Heart left ventricle (tissue), 16 donors: Measurements from ENCODE around the gene MEG3. TPM values are rescaled to one million over a fixed set of nuclear protein-coding genes. Genes with fewer than 3 reads are reported as not detected.

Experiments used
- ATAC-seq, 4 donors: fragments of 200-7000 bp; cut with Tn5 transposase; one replicate each; pipeline ENCODE4 v1.9.1; 2020 to 2022; ENCODE audit warnings: moderate library complexity in 4 of 4, mild to moderate bottlenecking in 3 of 4, moderate number of reproducible peaks in 1 of 4
- DNase-seq, 5 donors: peaks; one replicate each; pipeline ENCODE4 v3.0.0-alpha.2; 2020
- H3K27ac ChIP-seq, 12 donors: fragments of 200-600 bp; sonication (generic) in 4 of 12; one replicate each; pipeline versions ENCODE4 v1.5.0 to v1.8.0; 2016 to 2022; ENCODE audit warnings: mild to moderate bottlenecking in 2 of 12
- H3K27me3 ChIP-seq, 9 donors: fragments of 200-600 bp; sonication (generic) in 2 of 9; one replicate each; pipeline versions ENCODE4 v1.5.1 to v1.8.0; 2016 to 2022; ENCODE audit warnings: mild to moderate bottlenecking in 3 of 9
- H3K36me3 ChIP-seq, 9 donors: fragments of 200-600 bp; sonication (generic) in 2 of 9; one replicate each; pipeline versions ENCODE4 v1.5.0 to v1.8.0; 2018 to 2022; ENCODE audit warnings: mild to moderate bottlenecking in 2 of 9
- H3K4me1 ChIP-seq, 12 donors: fragments of 200-600 bp; sonication (generic) in 4 of 12; one replicate each; pipeline versions ENCODE4 v1.5.0 to v1.8.0; 2016 to 2022; ENCODE audit warnings: mild to moderate bottlenecking in 3 of 12
- H3K4me3 ChIP-seq, 12 donors: fragments of 200-600 bp; sonication (generic) in 4 of 12; one replicate each; pipeline versions ENCODE4 v1.5.0 to v1.8.0; 2017 to 2022; ENCODE audit warnings: mild to moderate bottlenecking in 9 of 12, moderate library complexity in 4 of 12
- H3K9me3 ChIP-seq, 12 donors: fragments of 200-600 bp; sonication (generic) in 4 of 12; one replicate each; pipeline versions ENCODE4 v1.5.0 to v1.8.0; 2016 to 2022; ENCODE audit warnings: mild to moderate bottlenecking in 1 of 12
- CTCF ChIP-seq, 12 donors: fragments of 200-600 bp; sonication (generic) in 4 of 12; IDR thresholded peaks; one replicate each; pipeline versions ENCODE4 v1.5.0 to v1.8.0; 2018 to 2022; ENCODE audit warnings: antibody characterized with exemption in 12 of 12, mild to moderate bottlenecking in 5 of 12
- POLR2A ChIP-seq, 2 donors: fragments of 450-650 bp; IDR thresholded peaks; one replicate each; pipeline ENCODE4 v1.6.1; 2017; ENCODE audit warnings: antibody characterized with exemption in 2 of 2, mild to moderate bottlenecking in 2 of 2, moderate library complexity in 2 of 2
- WGBS, 4 donors: extraction: QIAGEN DNeasy Blood & Tissue Kit in 2 of 4; methylation state at CpG; one replicate each; pipeline versions ENCODE4 v1.1.5 to v1.1.7; 2013 to 2018; 5-methylcytosine and 5-hydroxymethylcytosine counted together
- intact Hi-C, 10 donors: fragments of 100-400 bp; cut with DNase I; formaldehyde crosslinking; loops; one replicate each; pipeline versions ENCODE4 v1.11.1 to v1.14.2; 2022
- polyA plus RNA-seq, 2 donors: library from polyadenylated mRNA; stranded (reverse); fragments of 200-250 nt; gene quantifications; one replicate each; pipeline ENCODE4 v1.2.3, GENCODE V29; 2013
- total RNA-seq, 9 donors: library from RNA; depleted of rRNA in 2 of 9; stranded (reverse); fragments of >200 nt in 2 of 9; fragmentation: NEBNext Ultra II Directional in 3 of 9; extraction: Animal tissue kit (Norgen Biotek cat#: 25700) in 3 of 9; gene quantifications; one replicate each; pipeline versions ENCODE4 v1.1.0 to v1.2.4, GENCODE V29; 2016 to 2023
- donor health status: ischemic (EF 13 %, LVEDD 7.1; RV severe dilation, severe dysfunction).
- donor health status: healthy with polysubstance abuse.
- donor health status: DM: no; HTN: yes; CAD: no.
- donor health status: DM: no; HTN: no; CAD: no.
- donor health status: ischemic (EF 25% LVEDD 6.9; RV normal size, moderate dysfunction).
- donor health status: ischemic (EF 25% LVEDD 5.7; RV mildly dilated, moderate dysfunction).
- donor health status: healthy.
- donor health status: DM: yes; HTN: yes; CAD: no.
- donor health status: ischemic (EF 35%, LVEDD 5.7; RV mildly dilated, moderate dysfunction).
- donor health status: nonischemic (EF 11% LVEDD 7.7; RV severe dilation, severe dysfunction).
- donor health status: DM: yes; HTN: yes; CAD: no.
- donor health status: PGD.
- donor health status: ischemic (EF 29% LVEDD 5.4; RV normal size, mild dysfunction).
- donor health status: nonischemic (EF 23%, LVEDD 6.1; RV moderate dilation, normal function).

The MEG3 gene
- total and polyA plus RNA-seq, 11 donors: 3.6 to 37.7 (median 9.9) TPM

DNA sequence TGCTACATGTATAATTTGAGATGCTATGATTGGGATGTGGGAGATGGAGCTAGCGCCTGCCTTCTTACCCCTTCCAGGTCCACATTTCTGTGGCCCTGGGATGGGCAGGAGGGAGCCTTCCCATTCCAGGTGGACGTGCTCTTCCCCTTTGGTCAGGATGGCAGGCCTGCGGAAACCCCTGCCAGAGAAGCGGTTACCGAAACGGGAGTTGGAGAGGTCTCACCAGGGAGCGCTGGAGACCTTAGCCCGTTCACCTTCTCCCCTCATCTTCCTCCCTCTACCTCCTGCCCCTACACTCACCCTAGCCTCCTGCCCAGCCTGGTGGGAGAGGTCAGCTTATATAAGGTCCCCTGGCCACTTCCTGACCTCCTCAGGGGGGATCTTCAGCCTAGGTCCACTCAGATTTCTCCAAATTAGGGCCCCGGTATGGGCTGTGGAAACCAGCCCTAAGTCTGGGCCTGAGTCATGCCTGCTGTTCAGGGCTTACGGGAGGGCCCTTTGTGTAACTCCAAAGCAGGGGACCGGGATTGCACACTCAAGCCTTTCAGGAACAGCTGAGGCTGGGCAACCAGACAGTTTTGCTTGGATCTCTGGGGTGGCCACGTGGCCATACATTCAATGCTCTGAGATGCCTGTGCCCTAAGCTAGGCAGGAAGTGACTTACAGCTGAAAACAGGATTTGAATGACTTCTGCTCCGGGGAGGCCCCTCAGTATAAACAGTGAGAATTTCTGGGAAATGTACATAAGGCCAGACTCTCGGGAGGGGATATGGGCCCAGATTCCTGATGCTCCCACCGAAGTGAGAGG lies 10.2 kb upstream of the MEG3 start:
- intact Hi-C loops: no loop called here
- Histone ChIP-seq H3K4me3 (no peak overlapping the region), H3K4me1 (no peaks in the 10 kb centered on the region), H3K36me3 (no peaks in the 10 kb centered on the region), H3K9me3 (peaks cover 0 to 8% (median 0%) of the 10 kb centered on the region in 12 donors), H3K27ac (no peak overlapping the region), H3K27me3 (peaks cover 0 to 24% (median 0%) of the 10 kb centered on the region in 9 donors)
- DNase-seq (peak in 2 of 5 donors; percentile 5 to 20), ATAC-seq (no peak)
- WGBS, 4 donors: 73 to 82% (median 80%) methylated on average over 15 of the region's 15 CpGs
- no peak for TF ChIP-seq CTCF (IDR thresholded peaks at IDR 0.05)
- no peak for TF ChIP-seq POLR2A (IDR thresholded peaks at IDR 0.05)

- Histone ChIP-seq H3K36me3 (no peaks in the 10 kb centered on the region), H3K27ac (no peak overlapping the region), H3K4me3 (no peak overlapping the region), H3K4me1 (no peaks in the 10 kb centered on the region), H3K27me3 (peaks cover 0 to 25% (median 0%) of the 10 kb centered on the region in 9 donors), H3K9me3 (peaks cover 0 to under 1% (median 0%) of the 10 kb centered on the region in 12 donors)
- no peak for TF ChIP-seq POLR2A (IDR thresholded peaks at IDR 0.05)
- TF ChIP-seq CTCF (IDR thresholded peaks at IDR 0.05): no peak
- WGBS, 4 donors: 72 to 90% (median 83%) methylated on average over 5 of the region's 5 CpGs
- peak in 1 of 5 donors; percentile 8 for DNase-seq
- intact Hi-C loops: no loop called here
- no peak for ATAC-seq
Measured at GRCh38 chr14:100816286-100816949, 9.5 kb upstream of the MEG3 start.

GRCh38 chr14:100816950-100817901 lies 8.7 kb upstream of the MEG3 start:
- DNase-seq (peak in 1 of 5 donors; percentile 32), ATAC-seq (no peak)
- Histone ChIP-seq H3K9me3 (no peaks in the 10 kb centered on the region), H3K36me3 (no peaks in the 10 kb centered on the region), H3K4me1 (no peaks in the 10 kb centered on the region), H3K4me3 (no peak overlapping the region), H3K27me3 (peaks cover 0 to 25% (median 0%) of the 10 kb centered on the region in 9 donors), H3K27ac (no peak overlapping the region)
- intact Hi-C loops: no loop called here
- no peak for TF ChIP-seq POLR2A (IDR thresholded peaks at IDR 0.05)
- TF ChIP-seq CTCF (IDR thresholded peaks at IDR 0.05): no peak
- WGBS, 4 donors: 85 to 89% (median 86%) methylated on average over 21 to 26 of the region's 26 CpGs
